CD4-positive, alpha-beta memory T cell (primary cell): ENCODE data around the gene SLC39A5. TPM values are rescaled to one million over a fixed set of nuclear protein-coding genes. Genes with fewer than 3 reads are reported as not detected.
"Not testable (repeated sequence)": the region's sequence is repeated elsewhere in the genome, so short reads cannot be mapped to it uniquely, and the experiment has no call there.

Experiments used
- CTCF ChIA-PET: fragments of 350-600 bp; sonication (Branson Sonifier 250); formaldehyde crosslinking; loops from one replicate; lab custom pipeline; 2021; ENCODE audit warnings: inconsistent platforms; ENCODE audit not compliant: partially characterized antibody; lab: Charles Lee
- POLR2A ChIA-PET: fragments of 350-600 bp; sonication (Branson Sonifier 250); formaldehyde crosslinking; loops from one replicate; lab custom pipeline; 2021; ENCODE audit not compliant: partially characterized antibody; lab: Charles Lee
- DNase-seq, 5 donors: peaks; one replicate each; pipeline versions ENCODE4 v3.0.0 to v3.0.0-alpha.2; 2020 to 2022; ENCODE audit warnings: mixed read lengths in 1 of 5
- H3K27ac ChIP-seq: one replicate; pipeline ENCODE4 v1.7.0; 2013; ENCODE audit warnings: low read depth, low read length
- H3K27me3 ChIP-seq: 2 replicates; pipeline ENCODE4 v1.7.0; 2013; ENCODE audit warnings: mild to moderate bottlenecking, low read length, moderate library complexity; ENCODE audit not compliant: insufficient read depth
- H3K36me3 ChIP-seq: 2 replicates; pipeline ENCODE4 v1.7.0; 2013; ENCODE audit warnings: mild to moderate bottlenecking, low read length, moderate library complexity; ENCODE audit not compliant: insufficient read depth
- H3K4me1 ChIP-seq: 2 replicates; pipeline ENCODE4 v1.7.0; 2013; ENCODE audit warnings: mild to moderate bottlenecking, low read length, moderate library complexity; ENCODE audit not compliant: insufficient read depth
- H3K4me3 ChIP-seq, 2 donors: one replicate each; pipeline ENCODE4 v1.7.0; 2013; ENCODE audit warnings: low read length in 2 of 2, mild to moderate bottlenecking in 1 of 2
- H3K9me3 ChIP-seq, 2 donors: one replicate each; pipeline ENCODE4 v1.7.0; 2013; ENCODE audit warnings: low read length in 2 of 2, control low read depth in 1 of 2; ENCODE audit not compliant: control insufficient read depth in 1 of 2
- H3K27ac Mint-ChIP-seq, 7 donors: one replicate each; pipeline ENCODE4 v1.8.0; 2020 to 2021; ENCODE audit warnings: mixed read lengths in 7 of 7, mild to moderate bottlenecking in 6 of 7, inconsistent platforms in 3 of 7, moderate library complexity in 3 of 7
- H3K27me3 Mint-ChIP-seq, 2 donors: one replicate each; pipeline ENCODE4 v1.8.0; 2020 to 2021; ENCODE audit warnings: mixed read lengths in 2 of 2
- H3K36me3 Mint-ChIP-seq, 2 donors: one replicate each; pipeline ENCODE4 v1.8.0; 2020 to 2021; ENCODE audit warnings: mixed read lengths in 2 of 2, inconsistent platforms in 1 of 2, mild to moderate bottlenecking in 1 of 2
- H3K4me1 Mint-ChIP-seq, 4 donors: one replicate each; pipeline ENCODE4 v1.8.0; 2020 to 2021; ENCODE audit warnings: mixed read lengths in 4 of 4, mild to moderate bottlenecking in 1 of 4
- H3K4me3 Mint-ChIP-seq, 8 donors: one replicate each; pipeline ENCODE4 v1.8.0; 2020 to 2021; ENCODE audit warnings: mixed read lengths in 8 of 8, mild to moderate bottlenecking in 7 of 8, moderate library complexity in 6 of 8, inconsistent platforms in 3 of 8
- H3K9me3 Mint-ChIP-seq, 8 donors: one replicate each; pipeline ENCODE4 v1.8.0; 2020 to 2021; ENCODE audit warnings: mixed read lengths in 8 of 8, mild to moderate bottlenecking in 5 of 8, inconsistent platforms in 3 of 8, moderate library complexity in 1 of 8
- intact Hi-C: fragments of 100-400 bp; cut with micrococcal nuclease; formaldehyde crosslinking; loops from one replicate; pipeline ENCODE4 v1.15.1; 2023
- polyA plus RNA-seq, 2 donors: library from polyadenylated mRNA; unstranded; fragments of 300-500 nt; fragmentation: Illumina TruSeq; gene quantifications; one replicate each; pipeline ENCODE4 v1.2.3, GENCODE V29; 2021
- total RNA-seq, 2 experiments: library from RNA; stranded (reverse); gene quantifications; one replicate each; pipeline ENCODE4 v1.2.3, GENCODE V29; 2021

SLC39A5 gene
- total and polyA plus RNA-seq, 4 experiments from 2014 or later, result 0.64 to 2.1 TPM; not detected in 2

DNA sequence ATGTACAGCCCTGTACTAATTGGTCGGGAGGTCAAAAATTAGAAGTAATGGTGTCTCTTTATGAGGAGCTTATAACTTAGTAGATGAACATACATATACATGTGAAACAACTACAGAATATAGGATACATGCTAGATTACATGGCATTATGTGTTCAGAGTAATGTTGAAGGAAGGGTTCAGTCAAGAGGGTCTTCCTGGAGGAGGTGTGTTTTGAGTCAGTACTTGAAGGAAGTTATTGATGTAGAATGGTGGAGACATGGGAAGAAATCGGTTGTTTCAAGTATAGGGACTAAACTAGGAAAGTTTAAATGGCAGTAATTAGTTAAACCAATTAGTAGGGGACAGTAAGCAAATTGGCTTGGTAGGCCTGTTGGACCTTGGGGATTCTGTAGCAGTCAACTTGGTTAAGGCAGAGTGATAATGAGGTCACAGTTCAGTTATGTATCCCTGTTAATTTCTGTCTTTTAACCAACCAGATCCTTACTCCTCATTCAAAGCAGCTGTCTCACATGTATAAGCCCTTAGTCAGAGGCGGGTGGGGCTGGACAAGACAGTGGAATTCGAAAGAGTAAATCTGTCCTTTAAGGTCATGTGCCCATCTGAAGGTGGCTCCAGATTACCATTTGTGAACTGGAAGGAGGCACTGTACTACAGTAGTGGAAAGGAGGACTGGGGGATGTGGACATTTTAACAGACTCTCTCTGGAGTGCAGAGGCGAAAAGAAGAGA lies 31.8 kb downstream of the SLC39A5 start:
- Histone ChIP-seq H3K4me3 (no peak overlapping the region), H3K27ac (no peak overlapping the region), H3K36me3 (no peaks in the 10 kb centered on the region), H3K27me3 (no peaks in the 10 kb centered on the region), H3K9me3 (no peaks in the 10 kb centered on the region), H3K4me1 (peaks cover 20% of the 10 kb centered on the region)
- Mint-ChIP-seq H3K27ac (peak overlapping the region in 2 of 7 donors; percentile 4 to 29), H3K27me3 (no peaks in the 10 kb centered on the region), H3K4me3 (no peak overlapping the region), H3K4me1 (peaks cover 16 to 31% (median 22%) of the 10 kb centered on the region in 4 donors), H3K36me3 (peaks cover 0 to 5% of the 10 kb centered on the region in 2 donors), H3K9me3 (no peaks in the 10 kb centered on the region)
- no peak for DNase-seq
- ChIA-PET CTCF (interaction anchor here (1.3 kb wide), 1 partner anchor 143 kb away, joined by 4 read pairs; the partner anchor contains the start of gene ZC3H10), POLR2A (no interaction called here)
- intact Hi-C loops, result no loop called here

DNA sequence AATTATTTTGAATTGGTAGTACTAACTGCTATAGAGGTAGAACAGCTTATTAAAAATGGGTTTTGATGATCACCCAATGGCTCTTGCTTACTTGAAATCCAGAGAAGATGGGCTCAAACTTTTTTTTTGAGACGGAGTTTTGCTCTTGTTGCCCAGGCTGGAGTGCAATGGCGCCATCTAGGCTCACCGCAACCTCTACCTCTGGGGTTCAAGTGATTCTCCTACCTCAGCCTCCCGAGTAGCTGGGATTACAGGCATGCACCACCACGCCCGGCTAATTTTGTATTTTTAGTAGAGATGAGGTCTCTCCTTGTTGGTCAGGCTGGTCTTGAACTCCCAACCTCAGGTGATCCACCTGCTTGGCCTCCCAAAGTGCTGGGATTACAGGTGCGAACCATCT lies 33.1 kb downstream of the SLC39A5 start:
- H3K9me3 ChIP-seq, intact Hi-C loops, H3K36me3 Mint-ChIP-seq, H3K27me3 Mint-ChIP-seq, H3K9me3 Mint-ChIP-seq, H3K27ac ChIP-seq, H3K27me3 ChIP-seq, H3K4me3 Mint-ChIP-seq, H3K4me3 ChIP-seq, DNase-seq, H3K36me3 ChIP-seq, H3K27ac Mint-ChIP-seq: not testable (repeated sequence)
- H3K4me1 Mint-ChIP-seq, result peaks cover 16 to 31% (median 23%) of the 10 kb centered on the region in 4 donors
- POLR2A ChIA-PET, result interaction anchor here (0.6 kb wide), 1 partner anchor 73 kb away, joined by 3 read pairs; the partner anchor contains the start of gene SMARCC2
- peaks cover 17% of the 10 kb centered on the region for H3K4me1 ChIP-seq
- CTCF ChIA-PET, result interaction anchor here (0.7 to 1.2 kb wide), 4 partner anchors 35 to 1263 kb away, joined by 3 to 5 read pairs (median 4); no protein-coding TSS in a partner anchor

DNA sequence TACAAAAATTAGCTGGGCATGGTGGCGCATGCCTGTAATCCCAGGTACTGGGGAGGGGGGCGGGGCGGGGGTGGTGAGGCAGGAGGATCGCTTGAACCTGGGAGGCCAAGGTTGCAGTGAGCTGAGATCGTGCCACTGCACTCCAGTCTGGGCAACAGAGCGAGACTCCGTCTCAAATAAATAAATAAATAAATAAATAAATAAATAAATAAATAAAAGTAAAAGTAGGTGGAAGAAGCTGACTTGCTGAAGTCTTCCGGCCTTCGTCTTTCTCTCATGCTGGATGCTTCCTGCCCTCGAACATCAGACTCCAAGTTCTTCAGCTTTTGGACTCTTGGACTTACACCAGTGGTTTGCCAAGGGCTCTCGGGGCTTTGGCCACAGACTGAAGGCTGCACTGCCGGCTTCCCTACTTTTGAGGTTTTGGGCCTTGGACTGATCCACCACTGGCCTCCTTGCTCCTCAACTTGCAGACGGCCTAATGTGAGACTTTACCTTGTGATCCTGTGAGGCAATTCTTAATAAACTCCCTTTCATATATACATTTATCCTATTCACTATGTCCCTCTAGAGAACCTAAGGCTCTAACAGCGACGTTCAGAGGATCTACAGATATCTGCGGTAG lies 36.3 kb downstream of the SLC39A5 start:
- Histone ChIP-seq H3K36me3 (peaks cover 19% of the 10 kb centered on the region), H3K27ac (peak overlapping the region; percentile 84), H3K4me3 (peak overlapping the region; percentile 27 to 90), H3K4me1 (peaks cover 14% of the 10 kb centered on the region)
- H3K27me3 ChIP-seq, H3K9me3 Mint-ChIP-seq, DNase-seq, H3K27me3 Mint-ChIP-seq, H3K9me3 ChIP-seq: not testable (repeated sequence)
- Mint-ChIP-seq H3K4me1 (peaks cover 10 to 23% (median 16%) of the 10 kb centered on the region in 4 donors), H3K4me3 (peak overlapping the region; percentile 89 to 99 (median 96)), H3K36me3 (peaks cover 0 to 22% of the 10 kb centered on the region in 2 donors), H3K27ac (peak overlapping the region; percentile 90 to 99 (median 97))
- intact Hi-C loops, result loop anchor here (1.0 to 5.0 kb wide), 5 partner anchors 8 to 202 kb away; partner anchors contain the start of genes ANKRD52, APOF, NABP2 and RNF41
- CTCF ChIA-PET, result interaction anchor here (0.8 to 6.2 kb wide), 11 partner anchors 9 to 197 kb away, joined by 3 to 36 read pairs (median 3); partner anchors contain the start of genes ANKRD52 and RNF41
- POLR2A ChIA-PET, result interaction anchor here (0.9 to 3.6 kb wide), 17 partner anchors 8 to 293 kb away, joined by 3 to 38 read pairs (median 7); partner anchors contain the start of genes ANKRD52, CNPY2, ESYT1 and IL23A

DNA sequence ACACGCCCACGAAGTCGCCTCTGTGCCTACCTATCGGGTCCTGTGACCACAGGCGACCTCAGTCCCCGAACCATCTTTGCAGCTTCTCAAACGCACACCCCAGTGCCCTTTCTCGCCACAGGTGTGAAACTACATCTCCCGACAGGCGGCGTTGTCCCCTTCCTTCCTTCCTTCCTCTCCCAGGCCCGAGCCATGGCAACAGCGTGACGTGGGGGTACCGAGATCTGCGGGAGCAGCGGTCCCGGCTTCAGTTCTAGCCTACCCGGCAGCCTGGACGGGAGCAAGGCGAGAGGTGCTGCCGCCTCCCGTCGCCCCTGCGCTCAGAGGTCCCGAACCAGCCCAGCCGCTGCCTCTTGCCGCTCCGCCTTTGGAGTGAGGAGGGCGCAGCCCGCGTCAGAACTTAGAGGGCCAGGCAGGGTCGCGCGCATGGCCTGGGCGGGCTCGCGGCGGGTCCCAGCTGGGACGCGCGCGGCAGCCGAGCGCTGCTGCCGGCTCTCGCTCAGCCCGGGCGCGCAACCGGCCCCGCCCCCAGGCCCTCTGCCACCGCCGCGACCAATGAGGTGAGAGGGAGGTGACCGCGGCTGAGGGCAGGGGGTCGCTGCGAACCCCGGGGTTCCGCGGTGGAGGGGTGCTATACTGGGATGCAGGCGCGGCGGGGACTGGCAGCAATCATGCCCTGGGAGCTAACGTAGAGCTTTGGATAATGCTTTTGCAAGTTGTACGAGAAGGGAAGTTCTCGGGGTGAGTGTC lies 37.0 kb downstream of the SLC39A5 start, which contains the start of gene COQ10A:
COQ10A (plus strand) TSS at position 250 of the 750 bp plus-strand sequence; CDS start at position 427, 177 bp downstream.
- no peaks in the 10 kb centered on the region for H3K27me3 Mint-ChIP-seq
- peak within 1 kb of the TSS; percentile 90 to 99 (median 97) for H3K27ac Mint-ChIP-seq
- intact Hi-C loops, result loop anchor here (1.0 to 5.0 kb wide), 6 partner anchors 9 to 201 kb away; partner anchors contain the start of genes ANKRD52, APOF, CS and NABP2

DNA sequence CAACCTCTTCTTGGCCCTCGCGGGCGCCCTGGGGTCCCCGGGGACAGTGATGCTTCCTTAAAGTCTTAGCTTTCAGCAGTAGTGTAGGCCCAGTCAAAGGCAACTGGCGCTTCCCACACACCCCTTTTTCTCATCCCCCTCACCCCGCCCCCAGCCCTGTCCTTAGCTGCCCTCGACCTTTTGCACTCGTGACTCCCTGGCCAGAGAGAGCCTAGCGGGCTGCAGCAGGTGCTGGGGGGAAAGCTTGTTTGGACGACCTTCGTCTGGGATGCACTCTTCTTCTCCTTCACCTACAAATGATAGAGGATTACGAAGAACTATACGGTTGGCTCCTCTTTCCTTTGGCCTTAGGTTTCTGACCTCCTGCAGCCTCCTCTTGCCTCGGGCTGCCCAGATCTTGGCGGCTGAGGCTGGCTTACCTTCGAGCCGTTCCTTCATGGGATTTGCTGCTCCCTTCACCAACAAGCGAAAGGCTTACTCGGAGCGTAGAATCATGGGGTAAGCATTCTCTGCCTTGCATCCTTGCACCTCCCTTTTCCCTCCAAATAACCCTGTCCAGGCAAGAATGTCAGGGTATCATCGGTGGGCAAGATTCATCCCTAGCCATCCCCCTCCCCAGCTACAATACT lies 37.7 kb downstream of the SLC39A5 start:
- H3K36me3 ChIP-seq, result peaks cover 22% of the 10 kb centered on the region
- no peaks in the 10 kb centered on the region for H3K27me3 ChIP-seq
- Mint-ChIP-seq H3K27me3 (no peaks in the 10 kb centered on the region), H3K36me3 (peaks cover 7 to 34% of the 10 kb centered on the region in 2 donors), H3K27ac (peak overlapping the region; percentile 58 to 93 (median 88)), H3K9me3 (no peaks in the 10 kb centered on the region), H3K4me1 (peaks cover 10 to 23% (median 16%) of the 10 kb centered on the region in 4 donors), H3K4me3 (peak overlapping the region; percentile 75 to 95 (median 81))
- ChIA-PET CTCF (interaction anchor here (0.6 to 6.2 kb wide), 9 partner anchors 10 to 493 kb away, joined by 3 to 36 read pairs (median 5); partner anchors contain the start of genes ANKRD52 and RNF41), POLR2A (interaction anchor here (0.6 to 3.6 kb wide), 22 partner anchors 8 to 361 kb away, joined by 3 to 38 read pairs (median 5); partner anchors contain the start of genes ANKRD52, APOF, CNPY2 and ESYT1)
- intact Hi-C loops, result loop anchor here (1.0 to 5.0 kb wide), 4 partner anchors 33 to 95 kb away; partner anchors contain the start of genes APOF, CS, NABP2 and RNF41
- peak overlapping the region; percentile 84 for H3K27ac ChIP-seq
- no peak for DNase-seq
- peaks cover 14% of the 10 kb centered on the region for H3K4me1 ChIP-seq
- no peaks in the 10 kb centered on the region for H3K9me3 ChIP-seq
- H3K4me3 ChIP-seq, result peak overlapping the region; percentile 6 to 90

More for the DNA sequence above, 37.0 kb downstream of the SLC39A5 start, which contains the start of gene COQ10A:
- POLR2A ChIA-PET, result interaction anchor here (0.6 to 3.6 kb wide), 24 partner anchors 9 to 362 kb away, joined by 3 to 38 read pairs (median 4); partner anchors contain the start of genes ANKRD52, APOF, CNPY2 and ESYT1
- H3K4me1 ChIP-seq, result peaks cover 14% of the 10 kb centered on the region
- DNase-seq, result peak; percentile 89 to 96 (median 91)
- H3K9me3 Mint-ChIP-seq, result no peaks in the 10 kb centered on the region
- peaks cover 4 to 29% of the 10 kb centered on the region in 2 donors for H3K36me3 Mint-ChIP-seq
- H3K4me1 Mint-ChIP-seq, result peaks cover 10 to 23% (median 16%) of the 10 kb centered on the region in 4 donors
- CTCF ChIA-PET, result interaction anchor here (0.6 to 6.2 kb wide), 12 partner anchors 9 to 492 kb away, joined by 3 to 36 read pairs (median 4); partner anchors contain the start of genes ANKRD52 and RNF41
- H3K4me3 ChIP-seq, result peak within 1 kb of the TSS; percentile 27 to 90
- H3K27me3 ChIP-seq, result no peaks in the 10 kb centered on the region
- H3K4me3 Mint-ChIP-seq, result peak within 1 kb of the TSS; percentile 89 to 99 (median 96)
- H3K27ac ChIP-seq, result peak within 1 kb of the TSS; percentile 84
- no peaks in the 10 kb centered on the region for H3K9me3 ChIP-seq
- H3K36me3 ChIP-seq, result peaks cover 22% of the 10 kb centered on the region

DNA sequence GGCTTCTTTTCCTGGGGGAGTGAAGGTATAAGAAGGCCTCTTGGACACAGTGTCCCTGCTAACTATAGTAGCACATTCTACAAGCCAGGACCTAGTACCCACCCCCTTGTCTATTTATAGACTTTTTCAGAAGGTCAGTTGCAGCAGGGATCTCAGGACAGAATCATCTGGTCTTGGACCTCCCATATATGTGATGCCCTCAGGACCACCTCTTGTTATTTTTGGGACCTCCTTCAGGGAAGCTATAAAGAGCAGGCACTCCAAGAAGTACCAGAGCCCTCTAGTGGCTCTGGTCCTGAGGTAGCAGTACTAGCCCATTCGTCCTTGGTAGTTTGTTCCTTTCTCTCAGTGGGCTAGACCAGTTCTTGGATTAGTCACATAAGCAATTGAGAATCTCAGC lies 41.2 kb downstream of the SLC39A5 start:
- Histone ChIP-seq H3K27ac (no peak overlapping the region), H3K9me3 (no peaks in the 10 kb centered on the region), H3K27me3 (no peaks in the 10 kb centered on the region), H3K36me3 (peaks cover 51% of the 10 kb centered on the region), H3K4me3 (no peak overlapping the region), H3K4me1 (peaks cover 14% of the 10 kb centered on the region)
- POLR2A ChIA-PET, result no interaction called here
- Mint-ChIP-seq H3K9me3 (no peaks in the 10 kb centered on the region), H3K4me3 (no peak overlapping the region), H3K36me3 (peaks cover 26 to 64% of the 10 kb centered on the region in 2 donors), H3K27ac (peak overlapping the region in 5 of 7 donors; percentile 13 to 36 (median 17)), H3K27me3 (no peaks in the 10 kb centered on the region), H3K4me1 (peaks cover 9 to 18% (median 15%) of the 10 kb centered on the region in 4 donors)
- intact Hi-C loops, result no loop called here
- no peak for DNase-seq
- CTCF ChIA-PET, result interaction anchor here (6.2 kb wide), 1 partner anchor 14 kb away, joined by 36 read pairs; the partner anchor contains the start of gene ANKRD52
